Measurements from ENCODE around the gene MSI2. TPM values are rescaled to one million over a fixed set of nuclear protein-coding genes. Genes with fewer than 3 reads are reported as not detected.

MSI2 gene
- total and polyA plus RNA-seq, 2 donors (not counting 1 experiment from before 2014, with no cell fraction given): 16.1 to 196 TPM

DNA sequence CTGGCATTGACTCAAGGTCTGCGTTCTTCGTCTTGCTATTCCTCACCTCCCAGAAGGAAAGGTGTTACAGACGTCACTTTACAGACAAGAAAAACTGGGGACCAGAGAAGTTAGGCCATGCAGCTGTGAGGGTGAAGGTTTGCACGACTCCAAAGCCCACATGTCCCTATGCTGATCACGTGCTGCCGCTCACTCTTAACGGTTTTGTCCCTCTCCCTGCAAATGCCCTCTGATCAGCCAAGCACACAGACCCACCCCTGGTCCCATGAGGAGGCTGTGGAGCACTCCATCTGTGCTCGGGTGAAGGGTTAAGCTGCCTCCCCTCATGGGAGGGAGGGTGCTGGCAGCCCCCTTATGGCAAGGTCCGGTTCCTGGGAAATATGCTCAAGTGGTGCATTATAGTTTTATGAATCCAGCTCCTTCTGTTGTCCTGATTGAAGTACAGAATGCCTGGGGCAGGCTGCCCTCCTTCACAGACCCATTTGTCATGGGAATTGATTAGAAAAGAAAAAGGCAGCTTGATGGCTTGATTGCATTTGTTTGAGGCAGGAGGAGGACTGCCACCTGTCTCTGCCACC is 470.0 kb downstream of the MSI2 start:
- no peak overlapping the region for H2AFZ ChIP-seq (ENCODE audit: insufficient read depth, low read depth, low read length, poor library complexity, severe bottlenecking)
- ChIA-PET CTCF (interaction anchor here (1.7 kb wide), 1 partner anchor 484 kb away, joined by 4 read pairs; no protein-coding TSS in a partner anchor), POLR2A (no interaction called here)
- TF ChIP-seq EZH2 (IDR thresholded peaks at IDR 0.05; ENCODE audit: borderline replicate concordance, insufficient read depth, low read depth, low read length, poor library complexity, severe bottlenecking) (no peak), CTCF (IDR thresholded peaks at IDR 0.05) (no peak)
- no peak for ATAC-seq (ENCODE audit: low read depth)
- Mint-ChIP-seq H3K4me1 (peaks cover 50% of the 10 kb centered on the region), H3K27ac (no peak overlapping the region), H3K4me3 (no peak overlapping the region), H3K27me3 (peaks cover 13% of the 10 kb centered on the region), H3K9me3 (ENCODE audit: insufficient read depth) (no peaks in the 10 kb centered on the region)
- H3K4me1 ChIP-seq (ENCODE audit: control insufficient read depth in 2 of 2, insufficient read depth in 2 of 2, low read length in 2 of 2): peaks cover 35 to 50% of the 10 kb centered on the region in 2 donors
- H3K4me3 ChIP-seq (ENCODE audit: control extremely low read depth in 1 of 5, extremely low read depth in 1 of 5, insufficient read depth in 1 of 5, low read depth in 2 of 5, low read length in 4 of 5): no peak overlapping the region
- H3K4me2 ChIP-seq (replicated peaks; ENCODE audit: low read depth, low read length, poor library complexity, severe bottlenecking): no peak overlapping the region
- H4K20me1 ChIP-seq (ENCODE audit: control insufficient read depth, insufficient read depth, low read length, poor library complexity, severe bottlenecking): no peaks in the 10 kb centered on the region
- H3K27me3 ChIP-seq (replicated peaks in 1 of 4; ENCODE audit: control extremely low read depth in 1 of 4, control insufficient read depth in 3 of 4, insufficient read depth in 4 of 4, low read length in 3 of 4): peaks cover 0 to 14% (median 7%) of the 10 kb centered on the region in 4 experiments
- no peak overlapping the region for H3K27ac ChIP-seq (ENCODE audit: low read length in 2 of 2)
- H3K9me3 ChIP-seq (ENCODE audit: control extremely low read depth in 1 of 3, control insufficient read depth in 2 of 3, insufficient read depth in 1 of 3, low read length in 2 of 3): no peaks in the 10 kb centered on the region
- no peaks in the 10 kb centered on the region for H3K36me3 ChIP-seq (replicated peaks in 1 of 2; ENCODE audit: control extremely low read depth in 1 of 2, control insufficient read depth in 1 of 2, extremely low read depth in 1 of 2, insufficient read depth in 2 of 2, low read length in 1 of 2)
- H3K9ac ChIP-seq (ENCODE audit: low read length): no peak overlapping the region
- WGBS (ENCODE audit: insufficient coverage): 25% methylated on average over 5 of the region's 9 CpGs
- no peak for DNase-seq
- intact Hi-C loops (cut with micrococcal nuclease): no loop called here
- H3K79me2 ChIP-seq (ENCODE audit: control insufficient read depth, insufficient read depth, low read length): no peaks in the 10 kb centered on the region

DNA sequence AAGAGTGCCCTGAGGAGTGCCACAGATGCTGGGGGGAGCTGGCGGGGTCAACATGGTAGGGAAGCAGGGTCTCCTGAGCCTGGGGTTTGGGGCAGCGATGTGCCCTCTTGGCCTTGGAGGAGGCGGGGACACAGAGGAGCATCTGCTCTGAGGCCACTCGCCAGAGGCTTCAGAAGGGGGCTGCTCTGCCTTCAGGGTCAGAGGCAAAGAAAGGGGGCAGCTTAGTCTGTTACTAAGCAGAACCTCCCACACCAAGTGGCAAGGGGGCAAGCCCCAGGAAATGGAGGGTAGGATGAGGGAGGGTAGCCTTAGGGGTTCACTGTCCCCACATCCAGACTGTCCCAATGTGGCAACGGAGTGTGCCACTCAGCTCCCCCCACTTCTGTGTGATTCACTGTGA is 470.5 kb downstream of the MSI2 start:
- DNase-seq (no peak), ATAC-seq (ENCODE audit: low read depth) (no peak)
- Histone ChIP-seq H4K20me1 (ENCODE audit: control insufficient read depth, insufficient read depth, low read length, poor library complexity, severe bottlenecking) (no peaks in the 10 kb centered on the region), H3K9me3 (ENCODE audit: control extremely low read depth in 1 of 3, control insufficient read depth in 2 of 3, insufficient read depth in 1 of 3, low read length in 2 of 3) (no peaks in the 10 kb centered on the region), H3K4me3 (ENCODE audit: control extremely low read depth in 1 of 5, extremely low read depth in 1 of 5, insufficient read depth in 1 of 5, low read depth in 2 of 5, low read length in 4 of 5) (no peak overlapping the region), H3K4me1 (ENCODE audit: control insufficient read depth in 2 of 2, insufficient read depth in 2 of 2, low read length in 2 of 2) (peaks cover 35 to 50% of the 10 kb centered on the region in 2 donors), H3K4me2 (replicated peaks; ENCODE audit: low read depth, low read length, poor library complexity, severe bottlenecking) (no peak overlapping the region), H3K27ac (ENCODE audit: low read length in 2 of 2) (no peak overlapping the region), H3K9ac (ENCODE audit: low read length) (no peak overlapping the region), H3K79me2 (ENCODE audit: control insufficient read depth, insufficient read depth, low read length) (no peaks in the 10 kb centered on the region), H2AFZ (ENCODE audit: insufficient read depth, low read depth, low read length, poor library complexity, severe bottlenecking) (no peak overlapping the region), H3K27me3 (replicated peaks in 1 of 4; ENCODE audit: control extremely low read depth in 1 of 4, control insufficient read depth in 3 of 4, insufficient read depth in 4 of 4, low read length in 3 of 4) (peaks cover 0 to 14% (median 7%) of the 10 kb centered on the region in 4 experiments), H3K36me3 (replicated peaks in 1 of 2; ENCODE audit: control extremely low read depth in 1 of 2, control insufficient read depth in 1 of 2, extremely low read depth in 1 of 2, insufficient read depth in 2 of 2, low read length in 1 of 2) (no peaks in the 10 kb centered on the region)
- H3K27ac Mint-ChIP-seq: no peak overlapping the region
- CTCF ChIA-PET: interaction anchor here (1.7 kb wide), 1 partner anchor 484 kb away, joined by 4 read pairs; no protein-coding TSS in a partner anchor
- no peak overlapping the region for H3K4me3 Mint-ChIP-seq
- WGBS (ENCODE audit: insufficient coverage): 65% methylated on average over 5 of the region's 5 CpGs
- POLR2A ChIA-PET: no interaction called here
- H3K27me3 Mint-ChIP-seq: peaks cover 13% of the 10 kb centered on the region
- TF ChIP-seq EZH2 (IDR thresholded peaks at IDR 0.05; ENCODE audit: borderline replicate concordance, insufficient read depth, low read depth, low read length, poor library complexity, severe bottlenecking): no peak
- TF ChIP-seq CTCF (IDR thresholded peaks at IDR 0.05): no peak
- peaks cover 50% of the 10 kb centered on the region for H3K4me1 Mint-ChIP-seq
- intact Hi-C loops (cut with micrococcal nuclease): no loop called here
- no peaks in the 10 kb centered on the region for H3K9me3 Mint-ChIP-seq (ENCODE audit: insufficient read depth)

Data from B cell (primary cell).